MM.1S (cell line): ENCODE measurements around the gene DLGAP1.

Experiments
- DNase-seq: peaks from one replicate; pipeline ENCODE4 v3.0.0-alpha.2; 2015
- H2AFZ ChIP-seq: fragments of 300-600 bp; sonication (generic); 2 replicates; pipeline ENCODE4 v1.6.0; 2016; ENCODE audit warnings: antibody characterized with exemption, low read length
- H3F3A ChIP-seq: fragments of 300-600 bp; sonication (generic); 2 replicates; pipeline ENCODE4 v1.6.1; 2016; ENCODE audit warnings: mild to moderate bottlenecking, antibody characterized with exemption, low read length, moderate library complexity, mixed read lengths; ENCODE audit not compliant: insufficient read depth
- H3K27ac ChIP-seq: fragments of 300-600 bp; sonication (generic); 2 replicates; pipeline ENCODE4 v1.5.1; 2016; ENCODE audit warnings: mild to moderate bottlenecking, low read length
- H3K27me3 ChIP-seq: fragments of 300-600 bp; sonication (generic); replicated peaks from 2 replicates; pipeline ENCODE4 v1.6.0; 2016; ENCODE audit warnings: low read length; ENCODE audit not compliant: insufficient read depth
- H3K36me3 ChIP-seq: fragments of 300-600 bp; sonication (generic); replicated peaks from 2 replicates; pipeline ENCODE4 v1.6.1; 2016; ENCODE audit warnings: mild to moderate bottlenecking, low read length, mixed read lengths; ENCODE audit not compliant: insufficient read depth
- H3K4me1 ChIP-seq: fragments of 300-600 bp; sonication (generic); 2 replicates; pipeline ENCODE4 v1.6.1; 2016; ENCODE audit warnings: low read length, mixed read lengths
- H3K4me2 ChIP-seq: fragments of 300-600 bp; sonication (generic); 2 replicates; pipeline ENCODE4 v1.6.0; 2016; ENCODE audit warnings: low read depth, low read length
- H3K4me3 ChIP-seq: fragments of 300-600 bp; sonication (generic); 2 replicates; pipeline ENCODE4 v1.5.1; 2016; ENCODE audit warnings: low read length, mixed read lengths
- H3K79me2 ChIP-seq: fragments of 300-600 bp; sonication (generic); 2 replicates; pipeline ENCODE4 v1.6.1; 2016; ENCODE audit warnings: mixed run types, low read length, mixed read lengths
- H3K9ac ChIP-seq: fragments of 300-600 bp; sonication (generic); 2 replicates; pipeline ENCODE4 v1.6.1; 2016; ENCODE audit warnings: low read length, mixed read lengths
- H3K9me2 ChIP-seq: fragments of 300-600 bp; sonication (generic); replicated peaks from 2 replicates; pipeline ENCODE4 v1.6.1; 2016; ENCODE audit warnings: mild to moderate bottlenecking, low read length, mixed read lengths; ENCODE audit not compliant: insufficient read depth
- H3K9me3 ChIP-seq: fragments of 300-600 bp; sonication (generic); replicated peaks from 2 replicates; pipeline ENCODE4 v1.6.1; 2016; ENCODE audit warnings: mild to moderate bottlenecking, low read length, mixed read lengths; ENCODE audit not compliant: insufficient read depth
- H4K20me1 ChIP-seq: fragments of 300-600 bp; sonication (generic); 2 replicates; pipeline ENCODE4 v1.6.1; 2016; ENCODE audit warnings: mild to moderate bottlenecking, low read length, moderate library complexity, mixed read lengths; ENCODE audit not compliant: insufficient read depth
- CTCF ChIP-seq: fragments of 300-600 bp; sonication (generic); IDR thresholded peaks from 2 replicates; pipeline ENCODE4 v1.5.1; 2016; ENCODE audit warnings: antibody characterized with exemption, low read length, mixed read lengths
- EZH2 ChIP-seq: fragments of 300-600 bp; sonication (generic); optimal IDR thresholded peaks from 2 replicates; pipeline ENCODE3; 2017; ENCODE audit warnings: low read depth, mild to moderate bottlenecking, antibody characterized with exemption, low read length, mixed read lengths
- EZH2phosphoT487 ChIP-seq: fragments of 300-600 bp; sonication (generic); IDR thresholded peaks from 2 replicates; pipeline ENCODE4 v1.6.1; 2018; ENCODE audit warnings: antibody characterized with exemption, low read length

DLGAP1 gene

GRCh38 chr18:3950668-3951404 is 504.3 kb downstream of the DLGAP1 start:
- no peak overlapping the region for H3K27ac ChIP-seq
- no peaks in the 10 kb centered on the region for H4K20me1 ChIP-seq
- no peak overlapping the region for H3K4me3 ChIP-seq
- DNase-seq: no peak
- H3F3A ChIP-seq: no peaks in the 10 kb centered on the region
- no peaks in the 10 kb centered on the region for H3K9me3 ChIP-seq
- no peak overlapping the region for H3K4me2 ChIP-seq
- no peaks in the 10 kb centered on the region for H3K9me2 ChIP-seq
- H2AFZ ChIP-seq: no peak overlapping the region
- H3K4me1 ChIP-seq: no peaks in the 10 kb centered on the region
- H3K9ac ChIP-seq: no peak overlapping the region
- H3K36me3 ChIP-seq: no peaks in the 10 kb centered on the region
- no peak for TF ChIP-seq CTCF
- no peak for TF ChIP-seq EZH2phosphoT487
- TF ChIP-seq EZH2: no peak
- H3K27me3 ChIP-seq: no peaks in the 10 kb centered on the region
- H3K79me2 ChIP-seq: no peaks in the 10 kb centered on the region

GRCh38 chr18:3948958-3949357 is 506.1 kb downstream of the DLGAP1 start:
- Histone ChIP-seq H3K4me1 (no peaks in the 10 kb centered on the region), H3K4me2 (no peak overlapping the region), H3K27ac (no peak overlapping the region), H3K36me3 (no peaks in the 10 kb centered on the region), H2AFZ (no peak overlapping the region), H3K4me3 (no peak overlapping the region), H3K79me2 (no peaks in the 10 kb centered on the region), H3F3A (no peaks in the 10 kb centered on the region), H4K20me1 (no peaks in the 10 kb centered on the region), H3K9ac (no peak overlapping the region), H3K27me3 (no peaks in the 10 kb centered on the region), H3K9me3 (no peaks in the 10 kb centered on the region), H3K9me2 (no peaks in the 10 kb centered on the region)
- no peak for TF ChIP-seq EZH2phosphoT487
- no peak for TF ChIP-seq CTCF
- no peak for TF ChIP-seq EZH2
- DNase-seq: no peak

- Histone ChIP-seq H3K4me3 (no peak overlapping the region), H3K79me2 (no peaks in the 10 kb centered on the region), H3K4me2 (no peak overlapping the region), H3K27ac (no peak overlapping the region), H3K4me1 (no peaks in the 10 kb centered on the region), H3K9me2 (no peaks in the 10 kb centered on the region), H3F3A (no peaks in the 10 kb centered on the region), H2AFZ (no peak overlapping the region), H4K20me1 (no peaks in the 10 kb centered on the region), H3K9me3 (no peaks in the 10 kb centered on the region), H3K36me3 (no peaks in the 10 kb centered on the region), H3K9ac (no peak overlapping the region), H3K27me3 (no peaks in the 10 kb centered on the region)
- DNase-seq: no peak
- TF ChIP-seq EZH2 (no peak), CTCF (no peak), EZH2phosphoT487 (no peak)
These were observed 507.7 kb downstream of the DLGAP1 start for GRCh38 chr18:3947383-3947782.
